Prostate gland (tissue), 2 donors: Measurements from ENCODE around the gene C1orf210.

ENCODE experiments used
- CTCF ChIP-seq, 4 experiments: fragments of 200-600 bp in 2 of 4; fragments of 450-650 bp in 2 of 4; sonication (generic) in 2 of 4; IDR thresholded peaks; 1 replicate in 3 of 4; 2 replicates in 1 of 4; pipeline ENCODE4 v1.5.1; 2016 to 2019; ENCODE audit warnings: antibody characterized with exemption in 4 of 4, mild to moderate bottlenecking in 2 of 4, moderate library complexity in 2 of 4
- POLR2A ChIP-seq: fragments of 450-650 bp; IDR thresholded peaks from one replicate; pipeline ENCODE4 v1.6.1; 2016; ENCODE audit warnings: antibody characterized with exemption, mild to moderate bottlenecking

- TF ChIP-seq CTCF (IDR thresholded peaks at IDR 0.05) (no peak), POLR2A (no peak)
Observed at GRCh38 chr1:43274804-43275180, 10.6 kb downstream of the C1orf210 start.
